Brain microvascular endothelial cell (primary cell): ENCODE measurements around the gene TMEM39A.

Experiments used
- DNase-seq: peaks from one replicate; pipeline ENCODE4 v3.0.0-alpha.2; 2020
- H3K27ac ChIP-seq: fragments of 250-450 bp; sonication (Bioruptor Pico); 2 replicates; pipeline ENCODE4 v1.5.1; 2020; ENCODE audit warnings: mild to moderate bottlenecking, moderate library complexity
- H3K27me3 ChIP-seq: fragments of 250-450 bp; sonication (Bioruptor Pico); replicated peaks from 2 replicates; pipeline ENCODE4 v1.5.1; 2020; ENCODE audit warnings: mild to moderate bottlenecking
- H3K36me3 ChIP-seq: fragments of 250-450 bp; sonication (Bioruptor Pico); replicated peaks from 2 replicates; pipeline ENCODE4 v1.5.1; 2020; ENCODE audit warnings: mild to moderate bottlenecking
- H3K4me3 ChIP-seq: 2 replicates; pipeline ENCODE4 v1.5.1; 2011; ENCODE audit warnings: low read depth, mild to moderate bottlenecking, control low read depth, low read length, moderate library complexity
- in situ Hi-C: cut with HindIII; loops from 2 replicates; pipeline ENCODE4 v1.10.0; 2017; ENCODE audit warnings: low sequenced_read_pairs, low pct_ligation_motif_present
- TF ChIP-seq, protein P1 (sequence below): IDR thresholded peaks from 2 replicates; pipeline ENCODE4 v1.5.1; 2011; ENCODE audit warnings: low read depth, mild to moderate bottlenecking, moderate library complexity, low read length, control low read depth, inconsistent platforms; ENCODE audit errors: missing control alignments

The TMEM39A gene

DNA sequence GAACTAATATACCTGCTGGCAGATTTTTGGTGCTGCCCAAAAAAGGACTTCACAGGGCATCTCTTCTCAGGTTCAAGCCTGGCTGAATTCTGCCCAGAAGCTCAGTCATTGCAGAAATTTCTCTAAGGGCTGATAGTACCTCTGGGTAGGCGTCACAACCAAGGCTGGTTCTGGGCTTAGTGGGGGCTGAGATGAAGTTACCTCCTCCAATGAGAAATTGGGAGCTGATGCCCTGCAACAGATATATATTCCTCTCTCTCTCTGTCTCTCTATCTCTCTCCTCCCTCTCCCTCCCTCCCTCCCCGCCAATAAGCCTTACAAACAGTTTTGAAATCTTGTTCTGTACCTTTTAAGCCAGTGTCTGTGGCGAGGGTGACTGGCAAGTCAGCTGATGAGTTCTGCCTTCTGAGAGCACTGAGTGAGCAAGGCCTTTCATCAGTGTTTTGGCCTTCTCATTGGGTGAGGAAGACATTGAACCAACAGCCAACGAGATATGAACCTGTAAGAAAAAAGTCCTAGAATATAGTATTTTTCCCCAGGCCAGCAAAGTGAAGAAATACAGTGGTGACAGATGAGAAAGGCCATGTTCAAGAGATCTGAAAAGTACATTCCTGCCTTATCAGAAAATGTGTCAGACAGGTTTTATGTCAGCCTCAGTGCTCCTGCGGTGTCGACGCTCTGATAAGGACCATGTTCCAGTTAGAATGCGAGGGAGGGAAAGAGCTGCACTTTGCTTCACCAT, 45.5 kb downstream of the TMEM39A start:
- Histone ChIP-seq H3K4me3 (no peak overlapping the region), H3K27me3 (no peaks in the 10 kb centered on the region), H3K36me3 (peaks cover 33% of the 10 kb centered on the region), H3K27ac (no peak overlapping the region)
- DNase-seq, result no peak
- in situ Hi-C loops, result no loop called here
- TF ChIP-seq, protein P1, sequence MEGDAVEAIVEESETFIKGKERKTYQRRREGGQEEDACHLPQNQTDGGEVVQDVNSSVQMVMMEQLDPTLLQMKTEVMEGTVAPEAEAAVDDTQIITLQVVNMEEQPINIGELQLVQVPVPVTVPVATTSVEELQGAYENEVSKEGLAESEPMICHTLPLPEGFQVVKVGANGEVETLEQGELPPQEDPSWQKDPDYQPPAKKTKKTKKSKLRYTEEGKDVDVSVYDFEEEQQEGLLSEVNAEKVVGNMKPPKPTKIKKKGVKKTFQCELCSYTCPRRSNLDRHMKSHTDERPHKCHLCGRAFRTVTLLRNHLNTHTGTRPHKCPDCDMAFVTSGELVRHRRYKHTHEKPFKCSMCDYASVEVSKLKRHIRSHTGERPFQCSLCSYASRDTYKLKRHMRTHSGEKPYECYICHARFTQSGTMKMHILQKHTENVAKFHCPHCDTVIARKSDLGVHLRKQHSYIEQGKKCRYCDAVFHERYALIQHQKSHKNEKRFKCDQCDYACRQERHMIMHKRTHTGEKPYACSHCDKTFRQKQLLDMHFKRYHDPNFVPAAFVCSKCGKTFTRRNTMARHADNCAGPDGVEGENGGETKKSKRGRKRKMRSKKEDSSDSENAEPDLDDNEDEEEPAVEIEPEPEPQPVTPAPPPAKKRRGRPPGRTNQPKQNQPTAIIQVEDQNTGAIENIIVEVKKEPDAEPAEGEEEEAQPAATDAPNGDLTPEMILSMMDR, result no peak

DNA sequence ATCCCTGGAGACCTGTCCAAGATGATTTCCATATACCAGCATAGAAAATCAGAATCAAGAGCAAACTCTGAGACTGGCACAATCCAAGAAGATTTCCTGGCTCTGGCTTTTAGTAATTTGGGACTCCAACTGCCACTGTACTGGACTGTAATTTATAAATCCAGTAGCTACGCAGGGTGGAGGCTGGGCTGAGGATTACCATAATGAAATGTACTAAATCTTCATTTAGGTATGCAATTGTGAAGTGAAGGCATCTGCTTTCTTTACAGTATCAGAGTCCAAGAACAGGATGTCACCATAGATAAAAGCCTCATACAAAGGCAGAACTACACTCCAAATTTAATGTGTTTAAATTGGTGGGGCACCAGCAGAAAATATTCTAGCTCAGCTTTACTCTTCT, 46.5 kb downstream of the TMEM39A start:
- Histone ChIP-seq H3K4me3 (no peak overlapping the region), H3K27ac (no peak overlapping the region), H3K27me3 (no peaks in the 10 kb centered on the region), H3K36me3 (peaks cover 33% of the 10 kb centered on the region)
- in situ Hi-C loops, result no loop called here
- TF ChIP-seq, protein P1, result no peak
- no peak for DNase-seq

DNA sequence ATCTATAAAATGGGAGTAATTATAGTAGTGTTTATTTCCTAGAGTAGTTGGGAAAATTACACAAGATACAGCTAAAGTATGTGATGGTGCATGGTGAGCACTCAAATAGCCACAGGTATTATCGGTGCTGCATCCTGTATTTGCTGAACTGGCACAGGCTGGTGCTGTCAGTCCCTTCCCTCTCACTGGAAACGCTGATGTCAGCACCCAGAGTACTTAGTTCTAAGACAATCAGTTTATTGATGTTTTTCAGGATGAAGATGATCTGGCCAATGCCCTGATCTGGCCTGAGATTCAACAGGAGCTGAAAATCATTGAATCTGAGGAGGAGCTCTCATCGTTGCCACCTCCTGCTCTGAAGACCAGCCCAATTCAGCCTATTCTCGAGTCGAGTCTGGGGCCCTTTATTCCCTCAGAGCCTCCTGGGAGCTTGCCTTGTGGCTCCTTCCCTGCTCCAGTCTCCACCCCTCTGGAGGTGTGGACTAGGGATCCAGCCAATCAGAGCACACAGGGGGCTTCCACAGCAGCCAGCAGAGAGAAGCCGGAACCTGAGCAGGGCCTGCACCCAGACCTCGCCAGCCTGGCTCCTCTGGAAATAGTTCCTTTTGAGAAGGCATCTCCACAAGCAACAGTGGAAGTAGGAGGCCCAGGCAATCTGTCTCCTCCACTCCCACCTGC, 49.7 kb downstream of the TMEM39A start:
- H3K27me3 ChIP-seq, result no peaks in the 10 kb centered on the region
- TF ChIP-seq, protein P1, result no peak
- in situ Hi-C loops, result no loop called here
- peaks cover 46% of the 10 kb centered on the region for H3K36me3 ChIP-seq
- no peak overlapping the region for H3K4me3 ChIP-seq
- no peak overlapping the region for H3K27ac ChIP-seq
- DNase-seq, result no peak

DNA sequence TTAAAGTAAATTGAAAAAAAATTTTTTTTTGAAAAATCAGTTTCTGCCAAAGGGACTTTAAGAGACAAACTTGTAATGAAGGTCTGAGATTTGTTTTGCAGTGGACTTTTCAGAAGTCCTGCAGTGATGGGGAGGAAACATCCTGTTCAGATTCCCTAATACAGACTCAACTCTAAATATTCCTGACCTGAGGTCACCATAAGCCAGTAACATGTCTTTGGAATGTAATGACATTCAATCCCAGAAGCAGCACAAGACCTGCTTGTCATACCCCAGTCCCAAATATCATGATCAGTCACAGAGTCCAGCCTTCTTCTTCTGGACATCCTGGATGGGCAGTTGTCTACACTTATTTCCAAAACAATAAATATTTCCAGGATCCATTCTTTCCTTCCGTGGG, 53.6 kb downstream of the TMEM39A start:
- TF ChIP-seq, protein P1, result no peak
- Histone ChIP-seq H3K27ac (no peak overlapping the region), H3K27me3 (no peaks in the 10 kb centered on the region), H3K4me3 (no peak overlapping the region), H3K36me3 (peaks cover 24% of the 10 kb centered on the region)
- DNase-seq, result no peak
- in situ Hi-C loops, result no loop called here

DNA sequence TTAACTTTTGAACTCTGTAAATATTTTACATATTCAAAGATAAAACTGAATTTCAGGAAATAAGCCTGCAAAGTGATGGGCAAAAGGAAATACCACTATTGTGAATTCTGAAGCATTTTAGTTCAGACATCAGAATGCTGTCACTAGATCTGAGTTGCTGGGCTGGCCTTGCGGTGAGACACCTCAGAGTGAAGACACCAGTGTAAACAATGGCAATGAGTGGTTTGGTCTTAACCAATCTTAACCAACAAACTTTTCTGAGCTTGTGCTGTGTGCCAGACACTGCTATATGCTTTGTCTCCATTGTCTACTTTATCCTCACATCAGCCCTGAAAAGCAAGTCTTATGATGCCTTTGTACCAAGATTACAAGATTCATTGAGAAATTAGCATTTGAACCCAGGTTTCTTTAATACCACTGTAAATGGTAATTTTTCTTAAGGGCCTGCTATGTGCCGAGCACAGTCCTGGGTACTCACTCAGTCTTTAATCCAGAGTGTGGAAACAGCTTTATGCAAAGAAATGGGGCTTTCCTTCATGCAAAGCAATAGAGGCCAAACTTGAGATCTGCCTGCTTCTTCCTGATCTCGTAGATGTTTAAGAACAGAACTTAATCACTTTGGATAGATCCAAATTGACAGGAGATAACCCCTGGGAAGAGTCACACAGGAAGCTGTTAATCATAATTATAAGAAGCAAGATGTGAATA, 55.0 kb downstream of the TMEM39A start:
- DNase-seq, result no peak
- Histone ChIP-seq H3K27me3 (no peaks in the 10 kb centered on the region), H3K4me3 (no peak overlapping the region), H3K27ac (no peak overlapping the region), H3K36me3 (peaks cover 21% of the 10 kb centered on the region)
- in situ Hi-C loops, result no loop called here
- TF ChIP-seq, protein P1, result no peak
